Panc1 (cell line): ENCODE data around the gene MFGE8.

Experiments used
- POLR2AphosphoS5 ChIP-seq: IDR thresholded peaks from 2 replicates; pipeline ENCODE4 v1.6.1; 2012; ENCODE audit warnings: mild to moderate bottlenecking, low read depth, low read length, moderate library complexity
- SIN3A ChIP-seq: IDR thresholded peaks from 2 replicates; pipeline ENCODE4 v1.6.1; 2012; ENCODE audit warnings: low read depth, mild to moderate bottlenecking, low read length, moderate library complexity, borderline replicate concordance; ENCODE audit not compliant: insufficient read depth
- TCF7L2 ChIP-seq: IDR thresholded peaks from 2 replicates; pipeline ENCODE4 v1.6.1; 2011; ENCODE audit warnings: mild to moderate bottlenecking, low read depth, low read length, inconsistent platforms
- TF ChIP-seq, protein P1 (sequence below): fragments of 450-650 bp; IDR thresholded peaks from 2 replicates; pipeline ENCODE4 v1.5.1; 2017; ENCODE audit warnings: mild to moderate bottlenecking
- TF ChIP-seq, protein P2 (sequence below), 2 experiments: IDR thresholded peaks; 2 replicates each; pipeline ENCODE4 v1.6.1; 2011 to 2012; ENCODE audit warnings: low read depth in 2 of 2, control low read depth in 1 of 2, low read length in 1 of 2, mild to moderate bottlenecking in 1 of 2, moderate library complexity in 1 of 2; ENCODE audit not compliant: insufficient read depth in 1 of 2

DNA sequence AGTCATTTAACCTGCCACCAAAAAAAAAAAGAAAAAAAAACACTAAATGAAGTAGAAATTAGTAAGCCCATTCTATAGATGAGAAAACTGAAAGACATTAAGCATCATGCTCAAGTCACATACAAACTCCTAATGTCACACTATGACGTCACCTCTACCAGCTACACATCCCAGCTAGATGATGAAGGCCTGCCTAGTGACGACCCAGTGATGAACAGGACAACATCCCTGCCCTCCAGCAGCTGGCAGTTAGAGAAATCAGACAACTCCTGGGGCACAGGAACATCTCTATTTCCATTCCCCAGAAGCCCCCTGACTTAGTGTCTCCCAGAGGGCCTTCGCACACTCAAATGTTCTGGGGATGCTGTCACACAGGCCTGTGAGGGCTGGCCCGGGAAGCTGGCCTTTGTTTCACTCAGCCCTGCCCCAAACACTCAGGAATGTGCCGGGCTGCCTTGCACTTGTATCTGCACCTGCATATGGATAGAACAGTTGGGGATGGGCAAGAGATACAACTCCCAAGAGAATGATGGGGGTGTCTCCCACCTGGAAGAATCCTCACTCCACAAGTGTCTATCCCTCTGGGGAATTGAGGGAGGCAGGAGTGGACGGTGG, 10.9 kb downstream of the MFGE8 start:
- TF ChIP-seq, protein P1, sequence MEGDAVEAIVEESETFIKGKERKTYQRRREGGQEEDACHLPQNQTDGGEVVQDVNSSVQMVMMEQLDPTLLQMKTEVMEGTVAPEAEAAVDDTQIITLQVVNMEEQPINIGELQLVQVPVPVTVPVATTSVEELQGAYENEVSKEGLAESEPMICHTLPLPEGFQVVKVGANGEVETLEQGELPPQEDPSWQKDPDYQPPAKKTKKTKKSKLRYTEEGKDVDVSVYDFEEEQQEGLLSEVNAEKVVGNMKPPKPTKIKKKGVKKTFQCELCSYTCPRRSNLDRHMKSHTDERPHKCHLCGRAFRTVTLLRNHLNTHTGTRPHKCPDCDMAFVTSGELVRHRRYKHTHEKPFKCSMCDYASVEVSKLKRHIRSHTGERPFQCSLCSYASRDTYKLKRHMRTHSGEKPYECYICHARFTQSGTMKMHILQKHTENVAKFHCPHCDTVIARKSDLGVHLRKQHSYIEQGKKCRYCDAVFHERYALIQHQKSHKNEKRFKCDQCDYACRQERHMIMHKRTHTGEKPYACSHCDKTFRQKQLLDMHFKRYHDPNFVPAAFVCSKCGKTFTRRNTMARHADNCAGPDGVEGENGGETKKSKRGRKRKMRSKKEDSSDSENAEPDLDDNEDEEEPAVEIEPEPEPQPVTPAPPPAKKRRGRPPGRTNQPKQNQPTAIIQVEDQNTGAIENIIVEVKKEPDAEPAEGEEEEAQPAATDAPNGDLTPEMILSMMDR = no peak
- TF ChIP-seq POLR2AphosphoS5 (no peak; the same call in 1 of the 2 replicates), TCF7L2 (no peak), SIN3A (no peak)
- TF ChIP-seq, protein P2, sequence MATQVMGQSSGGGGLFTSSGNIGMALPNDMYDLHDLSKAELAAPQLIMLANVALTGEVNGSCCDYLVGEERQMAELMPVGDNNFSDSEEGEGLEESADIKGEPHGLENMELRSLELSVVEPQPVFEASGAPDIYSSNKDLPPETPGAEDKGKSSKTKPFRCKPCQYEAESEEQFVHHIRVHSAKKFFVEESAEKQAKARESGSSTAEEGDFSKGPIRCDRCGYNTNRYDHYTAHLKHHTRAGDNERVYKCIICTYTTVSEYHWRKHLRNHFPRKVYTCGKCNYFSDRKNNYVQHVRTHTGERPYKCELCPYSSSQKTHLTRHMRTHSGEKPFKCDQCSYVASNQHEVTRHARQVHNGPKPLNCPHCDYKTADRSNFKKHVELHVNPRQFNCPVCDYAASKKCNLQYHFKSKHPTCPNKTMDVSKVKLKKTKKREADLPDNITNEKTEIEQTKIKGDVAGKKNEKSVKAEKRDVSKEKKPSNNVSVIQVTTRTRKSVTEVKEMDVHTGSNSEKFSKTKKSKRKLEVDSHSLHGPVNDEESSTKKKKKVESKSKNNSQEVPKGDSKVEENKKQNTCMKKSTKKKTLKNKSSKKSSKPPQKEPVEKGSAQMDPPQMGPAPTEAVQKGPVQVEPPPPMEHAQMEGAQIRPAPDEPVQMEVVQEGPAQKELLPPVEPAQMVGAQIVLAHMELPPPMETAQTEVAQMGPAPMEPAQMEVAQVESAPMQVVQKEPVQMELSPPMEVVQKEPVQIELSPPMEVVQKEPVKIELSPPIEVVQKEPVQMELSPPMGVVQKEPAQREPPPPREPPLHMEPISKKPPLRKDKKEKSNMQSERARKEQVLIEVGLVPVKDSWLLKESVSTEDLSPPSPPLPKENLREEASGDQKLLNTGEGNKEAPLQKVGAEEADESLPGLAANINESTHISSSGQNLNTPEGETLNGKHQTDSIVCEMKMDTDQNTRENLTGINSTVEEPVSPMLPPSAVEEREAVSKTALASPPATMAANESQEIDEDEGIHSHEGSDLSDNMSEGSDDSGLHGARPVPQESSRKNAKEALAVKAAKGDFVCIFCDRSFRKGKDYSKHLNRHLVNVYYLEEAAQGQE (IDR thresholded peaks at IDR 0.05; ENCODE audit: insufficient read depth in 1 of 2, low read depth in 2 of 2, low read length in 1 of 2) = no peak
